HG03460 (cell line): ENCODE measurements around the gene SORCS2.

Experiments
- ATAC-seq: cut with Tn5 transposase; IDR thresholded peaks from one replicate; pipeline ENCODE4 v1.9.1; 2021; ENCODE audit not compliant: unreplicated experiment

The SORCS2 gene

GRCh38 chr4:7761720-7762119, 569.4 kb downstream of the SORCS2 start:
- ATAC-seq: no peak

GRCh38 chr4:7762376-7763030, 570.2 kb downstream of the SORCS2 start:
- ATAC-seq: no peak

- ATAC-seq: no peak
These were observed 570.8 kb downstream of the SORCS2 start for GRCh38 chr4:7763106-7763505.

- ATAC-seq: no peak
These were observed 571.5 kb downstream of the SORCS2 start for GRCh38 chr4:7763788-7764187.

GRCh38 chr4:7764466-7764865, 572.1 kb downstream of the SORCS2 start:
- ATAC-seq: no peak

- ATAC-seq: no peak
These were observed 573.3 kb downstream of the SORCS2 start for GRCh38 chr4:7765666-7766065.

- no peak for ATAC-seq
These were observed 573.7 kb downstream of the SORCS2 start for GRCh38 chr4:7766086-7766485.

GRCh38 chr4:7766661-7767345, 574.5 kb downstream of the SORCS2 start:
- ATAC-seq: no peak

- no peak for ATAC-seq
These were observed 575.2 kb downstream of the SORCS2 start for GRCh38 chr4:7767526-7767925.

- ATAC-seq: no peak
These were observed 575.6 kb downstream of the SORCS2 start for GRCh38 chr4:7767966-7768365.

- ATAC-seq: no peak
These were observed 576.4 kb downstream of the SORCS2 start for GRCh38 chr4:7768736-7769135.

GRCh38 chr4:7769396-7770223, 577.3 kb downstream of the SORCS2 start:
- no peak for ATAC-seq

GRCh38 chr4:7770224-7771050, 578.1 kb downstream of the SORCS2 start:
- no peak for ATAC-seq

- ATAC-seq: no peak
These were observed 578.7 kb downstream of the SORCS2 start for GRCh38 chr4:7771056-7771455.

- ATAC-seq: peak; percentile 76
These were observed 579.5 kb downstream of the SORCS2 start for GRCh38 chr4:7771541-7772507.

GRCh38 chr4:7772711-7773385, 580.5 kb downstream of the SORCS2 start:
- ATAC-seq: no peak

- no peak for ATAC-seq
These were observed 581.3 kb downstream of the SORCS2 start for GRCh38 chr4:7773401-7774180.
